Lung microvascular endothelial cell (primary cell): ENCODE measurements around the gene OPN1MW. TPM values are rescaled to one million over a fixed set of nuclear protein-coding genes. Genes with fewer than 3 reads are reported as not detected.
"Not testable (repeated sequence)": the region's sequence is repeated elsewhere in the genome, so short reads cannot be mapped to it uniquely, and the experiment has no call there.

Source experiments
- DNase-seq, 2 donors: peaks; one replicate each; pipeline versions ENCODE4 v3.0.0 to v3.0.0-alpha.2; 2010; ENCODE audit warnings: low read depth in 2 of 2
- total RNA-seq: library from RNA; depleted of rRNA; stranded (reverse); fragments of >200 nt; gene quantifications from 2 replicates; pipeline ENCODE4 v1.2.1, GENCODE V29; 2014

Gene OPN1MW
- total RNA-seq, 1 donor from 2014 or later: 0.79 TPM

DNA sequence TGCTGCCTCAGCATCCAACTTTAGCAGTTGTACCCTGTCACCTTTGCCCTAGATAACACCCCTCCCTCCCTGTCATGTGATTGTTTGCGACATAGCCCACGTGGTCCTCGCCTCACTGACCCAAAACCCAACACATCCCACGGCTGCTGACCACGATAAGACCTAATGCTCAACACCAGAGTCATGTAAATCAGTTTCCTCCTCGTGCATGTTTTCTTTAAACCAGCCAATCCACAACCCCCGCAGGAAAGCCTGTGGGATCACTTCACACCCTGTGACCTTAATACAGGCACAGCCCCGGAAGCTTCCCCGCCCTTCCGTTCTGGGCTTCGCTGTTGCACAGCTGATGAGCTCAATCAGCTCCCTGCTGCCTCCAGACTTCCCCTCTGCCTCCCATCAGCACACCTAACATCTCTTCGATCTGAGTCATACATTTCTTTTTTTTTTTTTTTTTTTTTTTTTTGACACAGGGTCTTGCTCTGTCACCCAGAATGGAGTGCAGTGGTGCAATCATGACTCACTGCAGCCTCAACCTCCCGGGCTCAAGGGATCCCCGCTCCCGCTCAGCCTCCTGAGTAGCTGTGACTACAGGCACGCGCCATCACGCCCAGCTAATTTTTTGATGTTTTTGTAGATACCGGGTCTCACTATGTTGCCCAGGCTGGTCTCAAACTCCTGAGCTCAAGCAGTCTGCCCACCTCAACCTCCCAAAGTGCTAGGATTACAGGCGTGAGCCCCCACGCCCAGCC is 27.4 kb downstream of the OPN1MW start:
- not testable (repeated sequence) for DNase-seq

DNA sequence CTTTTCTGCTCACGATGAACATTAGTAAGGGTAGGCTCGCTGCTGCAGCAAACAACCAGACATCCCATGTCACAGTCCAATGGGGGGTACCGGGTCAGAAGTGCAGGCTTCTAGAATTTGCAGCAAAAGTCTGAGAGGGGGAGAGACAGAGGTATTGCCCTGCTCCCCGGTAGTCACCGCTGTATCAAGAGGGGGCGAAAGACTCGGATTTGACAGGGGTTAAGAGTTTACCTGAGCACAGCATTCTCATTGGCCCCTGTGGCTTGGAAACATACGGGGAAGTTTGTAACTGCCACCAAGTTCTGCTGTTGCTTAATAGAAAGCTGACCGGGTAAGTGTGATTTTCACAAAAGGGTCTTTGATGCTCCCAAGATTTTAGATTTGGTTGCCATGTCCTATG is 28.7 kb downstream of the OPN1MW start:
- not testable (repeated sequence) for DNase-seq

DNA sequence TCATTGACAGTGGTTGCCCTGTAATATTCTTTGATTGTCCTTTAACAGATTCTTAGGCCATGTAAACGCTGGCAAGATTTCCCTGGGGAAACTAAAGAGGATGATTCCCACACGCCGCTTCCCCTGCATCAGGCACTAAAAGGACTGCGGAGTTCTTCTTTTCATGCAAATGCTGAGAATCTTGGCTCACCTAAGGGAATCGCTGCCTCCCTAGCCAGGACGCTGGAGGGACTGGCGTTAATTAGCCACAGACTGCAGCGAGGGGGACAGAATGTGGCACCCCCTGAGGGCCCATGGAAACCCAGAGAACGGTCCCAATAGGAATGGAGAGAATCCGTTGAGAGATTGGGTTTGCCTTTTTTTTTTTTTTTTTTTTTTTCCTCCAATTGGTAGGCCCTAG is 29.1 kb downstream of the OPN1MW start:
- DNase-seq: not testable (repeated sequence)

DNA sequence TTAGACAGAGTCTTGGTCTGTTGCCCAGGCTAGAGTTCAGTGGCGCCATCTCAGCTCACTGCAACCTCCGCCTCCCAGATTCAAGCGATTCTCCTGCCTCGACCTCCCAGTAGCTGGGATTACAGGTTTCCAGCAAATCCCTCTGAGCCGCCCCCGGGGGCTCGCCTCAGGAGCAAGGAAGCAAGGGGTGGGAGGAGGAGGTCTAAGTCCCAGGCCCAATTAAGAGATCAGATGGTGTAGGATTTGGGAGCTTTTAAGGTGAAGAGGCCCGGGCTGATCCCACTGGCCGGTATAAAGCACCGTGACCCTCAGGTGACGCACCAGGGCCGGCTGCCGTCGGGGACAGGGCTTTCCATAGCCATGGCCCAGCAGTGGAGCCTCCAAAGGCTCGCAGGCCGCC is 37.1 kb downstream of the OPN1MW start, which contains the start of gene OPN1MW2:
Gene OPN1MW2, plus strand, starts transcription at position 301 of the 400 bp plus-strand sequence. Its CDS starts 60 bp downstream, at position 361.
- not testable (repeated sequence) for DNase-seq

DNA sequence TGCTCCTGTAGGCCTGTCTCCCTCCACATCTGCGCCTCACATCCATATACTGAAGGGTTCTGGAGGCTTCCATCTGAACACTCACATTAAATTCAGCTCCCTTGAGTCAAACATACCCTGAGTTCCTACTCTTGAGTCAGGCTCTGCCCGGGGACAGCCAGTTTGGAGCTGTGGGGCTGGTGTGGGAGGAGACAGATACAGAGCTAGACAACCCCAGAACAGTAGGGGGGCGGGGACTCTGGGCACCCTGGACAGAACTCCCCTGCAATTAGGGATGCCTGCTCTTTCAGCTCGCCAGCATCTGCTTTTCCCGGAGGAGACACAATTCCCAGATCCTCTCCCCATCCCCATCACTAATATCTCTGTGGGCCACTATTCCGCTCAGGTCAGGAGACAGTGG is 42.9 kb downstream of the OPN1MW start:
- DNase-seq: not testable (repeated sequence)

DNA sequence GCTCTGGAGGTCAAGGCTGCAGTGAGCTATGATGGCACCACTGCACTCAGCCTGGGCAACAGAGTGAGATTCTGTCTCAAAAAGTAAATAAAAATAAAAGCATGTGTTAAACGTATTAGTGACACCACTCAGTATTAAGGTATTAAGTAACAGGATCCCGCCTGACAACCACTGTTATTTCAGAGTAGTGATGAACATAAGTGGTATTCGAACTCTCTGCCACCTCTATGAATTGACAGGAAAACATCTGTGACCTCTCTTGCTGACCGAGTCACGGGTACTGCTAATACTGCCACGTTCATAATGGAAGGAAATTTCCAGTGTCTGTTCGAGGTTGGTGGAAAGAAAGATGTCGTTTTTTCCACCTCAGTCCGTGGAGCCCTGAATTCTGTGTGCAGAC is 44.3 kb downstream of the OPN1MW start:
- not testable (repeated sequence) for DNase-seq

DNA sequence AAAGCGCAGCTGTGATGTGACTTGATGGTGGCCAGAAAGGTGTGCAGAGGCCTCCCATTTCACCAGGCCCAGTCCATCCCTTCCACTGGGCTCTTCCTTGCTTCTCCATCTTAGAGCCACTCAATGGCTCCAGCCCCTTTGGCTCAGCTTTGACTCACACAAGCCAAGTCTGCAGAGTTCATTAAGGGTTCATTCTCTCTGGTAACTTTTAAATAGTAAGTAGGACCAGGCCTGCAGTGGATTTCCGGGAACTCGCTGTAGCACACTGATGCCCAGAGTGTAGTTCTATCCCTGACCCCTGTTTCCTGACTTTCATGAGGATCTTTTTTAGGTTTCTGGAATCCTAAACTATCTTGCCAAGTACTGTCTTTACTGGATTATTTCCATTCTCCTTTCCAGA is 49.0 kb downstream of the OPN1MW start:
- not testable (repeated sequence) for DNase-seq

DNA sequence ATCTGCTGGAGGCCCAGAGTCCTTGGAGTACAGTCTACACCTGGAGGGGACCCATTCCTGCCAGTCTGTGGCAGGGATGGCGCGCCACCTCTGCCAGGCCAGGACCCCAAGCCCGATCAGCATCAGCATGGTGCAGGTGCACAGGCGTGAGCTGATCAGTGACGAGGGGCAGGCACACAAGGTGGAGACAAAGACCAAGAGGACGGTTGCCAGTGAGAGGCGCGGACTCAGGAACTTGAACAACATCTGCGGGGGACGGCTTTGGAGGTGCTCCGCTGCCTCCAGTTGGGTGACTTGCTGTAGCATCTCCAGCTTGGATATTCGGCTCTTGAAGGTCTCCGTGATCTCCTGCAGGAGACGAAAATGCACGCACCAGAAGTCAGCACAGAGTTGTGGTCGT is 51.2 kb downstream of the OPN1MW start:
- not testable (repeated sequence) for DNase-seq

DNA sequence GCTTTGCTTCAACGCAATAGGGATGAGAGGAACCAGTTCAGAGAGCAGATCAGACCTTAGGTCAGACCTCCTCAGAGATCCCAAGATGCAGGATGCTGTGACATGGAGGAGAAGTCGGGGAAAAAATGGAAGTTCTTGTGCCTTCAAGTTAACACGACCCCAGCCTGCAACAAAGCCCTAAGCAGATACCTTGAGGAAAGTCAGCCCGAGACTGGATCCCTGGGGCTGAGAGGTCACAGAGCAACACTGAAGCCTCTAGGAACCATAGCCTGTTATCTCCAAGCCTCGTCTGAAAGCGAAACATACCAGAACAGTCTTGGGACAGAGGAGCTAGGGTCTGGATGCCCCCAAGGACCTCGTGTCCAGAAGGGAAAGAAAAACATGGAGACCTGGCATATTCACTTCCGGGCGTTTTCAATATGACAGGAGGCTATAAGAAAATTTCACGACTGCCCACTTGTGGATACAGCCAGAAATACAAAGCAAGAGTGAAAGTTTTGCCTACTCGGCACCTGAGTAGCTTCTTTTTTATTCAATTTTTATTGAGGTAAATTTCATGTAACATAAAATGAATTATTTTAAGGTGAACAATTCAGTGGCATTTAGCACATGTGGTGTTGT is 56.7 kb downstream of the OPN1MW start:
- DNase-seq: not testable (repeated sequence)

DNA sequence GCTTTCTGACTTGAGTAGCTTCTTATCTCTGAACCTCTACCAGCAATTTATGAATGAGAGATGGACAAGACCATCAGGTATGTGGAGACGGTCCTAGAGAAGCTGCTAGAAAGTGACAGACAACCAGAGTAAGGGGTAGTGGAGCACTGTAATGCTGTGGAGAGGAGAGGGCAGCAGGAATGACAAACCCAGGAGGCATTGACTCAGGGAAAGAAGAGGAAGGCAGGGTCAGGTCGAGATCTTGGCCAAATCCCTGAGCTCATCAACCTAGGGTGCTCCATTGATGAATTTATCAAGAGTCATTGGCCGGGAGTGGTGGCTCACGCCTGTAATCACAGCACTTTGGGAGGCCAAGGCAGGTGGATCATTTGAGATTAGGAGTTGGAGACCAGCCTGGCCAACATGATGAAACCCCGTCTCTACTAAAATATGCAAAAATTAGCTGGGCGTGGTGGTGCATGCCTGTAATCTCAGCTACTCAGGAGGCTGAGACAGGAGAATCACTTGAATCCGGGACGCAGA is 57.6 kb downstream of the OPN1MW start:
- DNase-seq: not testable (repeated sequence)

Other genes starting within 250 kb of the OPN1MW start
- 41.3 and 43.2 TPM in 2 replicates for gene NAA10, start 247.6 kb upstream of the OPN1MW start, total RNA-seq
- 13.9 and 35.9 TPM in 2 replicates for gene RENBP, start 238.0 kb upstream of the OPN1MW start, total RNA-seq
- gene HCFC1, start 210.8 kb upstream of the OPN1MW start, total RNA-seq: 10.0 and 10.3 TPM in 2 replicates
- 3.2 and 4.8 TPM in 2 replicates for gene TMEM187, start 209.8 kb upstream of the OPN1MW start, total RNA-seq
- gene IRAK1, start 162.7 kb upstream of the OPN1MW start, total RNA-seq: 47.7 and 63.1 TPM in 2 replicates
- 12.9 and 20.2 TPM in 2 replicates for gene MECP2, start 84.9 kb upstream of the OPN1MW start, total RNA-seq
- 0.22 and 0.60 TPM in 2 replicates for gene OPN1LW, start 38.4 kb upstream of the OPN1MW start, total RNA-seq
- not detected in 2 replicates for gene OPN1MW2, start 37.2 kb downstream of the OPN1MW start, total RNA-seq
- 0.20 TPM in 1 of 2 replicates, not detected in the other for gene OPN1MW3, start 75.0 kb downstream of the OPN1MW start, total RNA-seq
- not detected in 2 replicates for gene TEX28, start 112.5 kb downstream of the OPN1MW start, total RNA-seq
- under 0.01 TPM in 1 of 2 replicates, not detected in the other for gene TKTL1, start 113.2 kb downstream of the OPN1MW start, total RNA-seq
- 781 and 1,159 TPM in 2 replicates for gene FLNA, start 192.0 kb downstream of the OPN1MW start, total RNA-seq
- gene EMD, start 196.7 kb downstream of the OPN1MW start, total RNA-seq: 14.5 and 18.1 TPM in 2 replicates
- 2,090 and 2,761 TPM in 2 replicates for gene RPL10, start 215.8 kb downstream of the OPN1MW start, total RNA-seq
- 79.1 and 86.3 TPM in 2 replicates for gene DNASE1L1, start 226.7 kb downstream of the OPN1MW start, total RNA-seq
- gene TAFAZZIN, start 228.9 kb downstream of the OPN1MW start, total RNA-seq: 8.5 and 11.9 TPM in 2 replicates
- 53.6 and 64.3 TPM in 2 replicates for gene ATP6AP1, start 246.1 kb downstream of the OPN1MW start, total RNA-seq